HG03066 (cell line): ENCODE measurements around the gene SLC10A7.

ENCODE experiments used
- ATAC-seq: cut with Tn5 transposase; IDR thresholded peaks from one replicate; pipeline ENCODE4 v1.9.1; 2021; ENCODE audit warnings: low read depth; ENCODE audit not compliant: unreplicated experiment

Gene SLC10A7

DNA sequence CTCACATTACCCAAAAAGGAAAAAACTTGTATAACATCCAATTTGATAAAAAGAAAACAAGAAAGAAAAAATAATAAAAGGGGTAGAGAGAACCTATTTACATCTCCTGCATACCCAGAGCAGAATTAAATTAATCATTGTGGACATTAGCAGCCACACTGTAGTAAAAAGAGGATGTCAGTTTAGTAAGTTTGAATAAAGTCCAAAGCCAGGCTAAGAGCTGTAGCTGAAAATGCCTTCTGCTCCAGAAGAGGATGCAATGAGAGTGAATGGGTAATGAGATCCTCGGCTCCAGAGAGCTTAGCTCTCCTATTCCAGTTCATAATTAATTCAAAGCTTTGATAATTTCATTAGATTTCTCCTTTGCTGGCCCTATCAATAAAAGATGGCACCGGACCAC, 78.2 kb downstream of the SLC10A7 start:
- ATAC-seq = no peak

DNA sequence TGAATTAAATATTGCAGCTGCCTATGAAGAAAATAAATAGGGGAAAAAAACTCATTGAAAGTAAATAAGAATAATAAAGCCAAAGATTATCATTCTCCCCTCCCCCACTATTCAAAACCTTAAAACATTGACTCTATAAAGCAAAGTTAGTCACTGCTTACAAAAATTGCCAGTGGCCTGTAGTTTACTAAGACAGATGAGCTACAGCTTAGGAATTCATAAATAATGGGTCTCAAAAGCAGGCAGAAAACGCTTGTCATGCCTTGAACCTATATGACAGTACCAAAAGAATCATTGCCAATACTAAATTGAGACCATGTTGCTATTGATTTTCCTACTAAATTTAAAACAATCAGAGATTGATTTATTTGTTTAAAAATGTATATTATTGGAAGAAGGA, 78.9 kb downstream of the SLC10A7 start:
- no peak for ATAC-seq

DNA sequence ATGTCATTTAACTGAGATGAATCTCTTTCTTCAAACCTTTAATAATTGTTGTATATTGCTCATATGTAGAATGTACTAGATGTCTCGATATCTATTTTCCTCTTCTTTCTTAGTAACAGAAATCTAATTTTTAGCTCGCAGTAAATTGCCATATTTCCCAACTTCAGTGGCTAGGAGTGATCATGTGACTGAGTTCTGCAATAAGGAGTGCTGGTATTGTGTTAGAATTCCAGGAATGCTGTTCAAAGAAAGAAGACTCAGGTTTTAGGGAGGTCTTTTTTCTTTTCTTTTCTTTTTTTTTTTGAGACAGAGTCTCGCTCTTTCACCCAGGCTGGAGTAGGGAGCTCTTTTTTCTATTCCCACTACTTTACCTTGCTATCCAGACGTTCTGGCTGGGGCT, 81.7 kb downstream of the SLC10A7 start:
- no peak for ATAC-seq

DNA sequence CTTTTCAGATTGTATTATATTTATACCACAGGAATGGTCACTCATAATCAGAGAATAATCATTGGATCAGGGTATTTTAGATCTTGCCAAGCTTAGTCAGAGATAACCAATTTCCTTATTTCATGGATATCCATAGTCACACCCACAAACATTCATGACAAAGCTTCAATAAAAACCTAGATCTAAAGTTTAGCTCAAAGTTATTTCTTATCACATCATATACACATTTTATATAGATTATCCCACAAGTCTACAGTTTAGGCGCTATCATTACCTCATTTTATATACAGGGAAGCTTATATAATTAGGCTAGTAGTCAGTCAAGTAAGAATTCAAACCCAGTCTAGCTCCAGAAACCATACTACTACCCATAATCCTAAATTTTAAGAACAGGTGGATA, 82.3 kb downstream of the SLC10A7 start:
- ATAC-seq = no peak

- no peak for ATAC-seq
Observed at GRCh38 chr4:146437778-146438177, 84.0 kb downstream of the SLC10A7 start.

- ATAC-seq = no peak
Observed at GRCh38 chr4:146436423-146437162, 85.1 kb downstream of the SLC10A7 start.

- ATAC-seq = no peak
Observed at GRCh38 chr4:146435962-146436361, 85.8 kb downstream of the SLC10A7 start.

GRCh38 chr4:146432065-146432464, 89.7 kb downstream of the SLC10A7 start:
- no peak for ATAC-seq

DNA sequence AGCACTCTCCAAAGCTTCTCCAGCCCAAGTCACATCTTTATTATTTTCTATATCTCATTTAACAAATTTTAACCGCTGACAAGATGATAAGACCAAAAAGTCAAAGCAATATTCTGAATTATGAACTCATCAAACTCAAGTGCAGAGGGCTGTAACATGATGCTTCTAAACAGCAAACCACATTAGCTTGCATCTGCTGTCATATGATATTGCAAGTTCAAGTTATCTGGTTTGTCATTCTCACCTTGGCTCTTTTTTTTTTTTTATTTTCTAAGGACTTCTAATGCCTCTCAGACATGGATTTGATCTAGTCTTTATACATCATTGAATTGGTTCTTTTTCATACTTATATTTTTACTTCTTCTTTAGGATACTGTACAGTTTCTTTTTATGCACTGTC, 93.4 kb downstream of the SLC10A7 start:
- ATAC-seq = no peak

DNA sequence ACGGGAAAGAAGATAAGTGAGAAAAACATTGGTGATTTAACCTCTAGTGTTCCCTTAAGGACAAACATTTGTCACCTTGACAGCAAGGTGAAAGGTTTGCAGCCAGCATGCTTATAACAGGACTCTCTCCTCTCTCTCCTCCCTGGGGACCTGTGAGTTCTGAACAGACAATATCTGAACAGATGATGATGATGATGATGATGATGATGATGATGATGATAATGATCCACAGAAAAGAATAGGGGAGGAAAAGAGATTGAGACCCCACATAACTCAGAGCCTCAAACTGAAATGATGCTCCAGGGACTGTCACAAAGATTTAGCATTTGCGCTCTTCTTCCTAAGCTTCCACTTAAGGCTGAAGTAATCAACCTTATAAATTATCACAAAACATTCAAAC, 103.9 kb downstream of the SLC10A7 start:
- ATAC-seq = no peak

GRCh38 chr4:146415829-146416228, 105.9 kb downstream of the SLC10A7 start:
- no peak for ATAC-seq

GRCh38 chr4:146407669-146408084, 114.1 kb downstream of the SLC10A7 start:
- no peak for ATAC-seq

DNA sequence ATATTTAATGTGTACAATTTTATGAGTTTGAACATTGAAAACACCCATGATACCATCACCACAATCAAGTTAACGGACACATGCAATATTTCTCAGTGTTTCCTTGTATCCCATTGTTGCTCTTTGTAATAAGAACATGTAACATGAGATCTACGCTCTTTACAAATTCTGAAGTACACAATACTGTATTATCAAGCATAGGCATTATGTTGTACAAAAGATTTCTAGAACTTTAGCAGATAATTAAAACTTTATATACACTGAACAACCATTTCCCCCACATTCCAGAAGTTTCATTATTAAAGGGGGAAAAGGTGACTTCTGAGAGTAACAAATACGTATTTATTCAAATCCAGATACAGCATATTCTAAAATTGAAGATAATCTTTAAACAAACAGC, 114.5 kb downstream of the SLC10A7 start:
- ATAC-seq = no peak

DNA sequence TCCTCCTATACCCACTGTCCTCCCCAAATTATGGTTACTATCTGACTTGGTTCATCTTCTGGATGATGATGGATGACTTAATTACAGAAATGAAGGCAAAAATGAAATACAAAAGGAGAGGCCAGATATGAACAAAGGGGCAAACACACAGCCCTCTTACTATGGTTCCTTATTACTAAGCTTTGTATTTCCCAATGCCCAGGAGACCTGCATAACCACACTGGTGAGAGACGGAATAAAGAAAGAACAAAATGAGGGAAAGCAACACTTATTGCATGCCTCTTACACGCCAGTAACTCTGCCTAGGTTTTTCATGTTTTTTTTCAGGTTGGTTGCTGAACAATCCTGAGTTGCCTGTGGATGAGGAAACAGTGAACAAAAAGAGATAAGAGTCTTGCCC, 120.5 kb downstream of the SLC10A7 start:
- ATAC-seq = no peak

GRCh38 chr4:146398896-146399445, 122.8 kb downstream of the SLC10A7 start:
- ATAC-seq = no peak

- ATAC-seq = no peak
Observed at GRCh38 chr4:146398404-146398803, 123.3 kb downstream of the SLC10A7 start.

DNA sequence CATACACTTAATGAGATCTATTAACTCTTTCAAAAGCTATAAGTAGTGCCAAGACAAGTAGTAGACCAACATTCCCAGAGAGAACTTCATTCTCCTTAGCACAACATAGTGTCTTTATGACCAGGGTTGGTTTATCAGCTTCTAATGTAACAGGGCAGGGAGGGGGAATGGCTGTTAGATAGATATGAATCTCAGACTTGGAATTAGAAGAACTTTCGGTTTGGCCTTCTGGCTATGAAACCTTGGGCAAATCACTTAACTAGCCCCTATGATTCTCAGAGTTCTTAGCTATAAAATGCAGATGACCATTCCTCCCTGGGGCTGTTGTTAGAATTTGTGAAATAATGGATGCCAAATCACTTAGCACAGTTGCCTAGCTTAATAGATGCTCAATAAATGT, 132.2 kb downstream of the SLC10A7 start:
- ATAC-seq = no peak

DNA sequence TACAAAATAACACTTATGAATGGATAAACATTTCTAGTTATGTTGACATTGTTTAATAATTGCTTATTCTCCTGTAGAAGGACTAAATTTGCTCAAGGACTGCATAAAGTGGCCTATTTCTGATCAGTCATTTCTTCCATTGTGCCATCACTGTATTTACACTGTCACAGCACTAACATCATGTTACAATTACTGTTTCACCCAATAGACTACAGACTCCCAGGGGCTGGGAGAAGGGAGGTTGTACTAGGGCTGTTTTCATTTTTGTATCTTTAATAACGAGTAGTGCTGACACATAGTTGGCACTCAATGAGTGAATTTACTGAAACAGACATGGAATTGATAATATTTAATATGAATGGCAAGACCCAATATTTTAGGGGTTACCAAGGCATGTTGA, 139.5 kb downstream of the SLC10A7 start:
- ATAC-seq = no peak

DNA sequence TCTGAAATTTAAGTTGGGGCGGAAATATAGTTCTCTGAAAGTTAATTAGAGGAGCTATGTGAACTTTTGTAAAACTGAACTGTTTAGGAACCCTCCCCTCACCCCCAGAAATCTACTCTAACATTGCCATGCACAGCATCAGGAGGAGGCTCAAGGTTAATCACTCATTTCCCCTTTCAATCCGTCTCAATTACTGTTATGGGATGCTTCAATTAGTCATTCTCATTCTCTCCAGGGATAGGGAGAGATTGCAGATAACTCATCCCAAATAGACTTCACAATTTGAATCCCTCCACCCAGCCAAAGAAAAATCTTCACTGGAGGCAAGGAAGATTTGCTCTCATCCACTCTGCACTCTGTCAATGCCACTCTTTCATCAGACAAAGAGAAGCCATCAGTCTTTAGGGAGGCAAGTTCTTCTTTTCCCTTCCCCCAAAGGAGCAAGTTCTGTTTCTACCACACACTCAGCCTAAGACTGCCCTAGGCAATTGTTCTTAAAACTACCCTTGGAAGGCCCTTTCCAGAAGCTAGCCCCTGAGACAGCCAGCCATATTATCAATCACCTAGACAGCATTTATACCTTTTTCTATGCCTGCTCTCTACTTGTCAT, 140.4 kb downstream of the SLC10A7 start:
- ATAC-seq = no peak

DNA sequence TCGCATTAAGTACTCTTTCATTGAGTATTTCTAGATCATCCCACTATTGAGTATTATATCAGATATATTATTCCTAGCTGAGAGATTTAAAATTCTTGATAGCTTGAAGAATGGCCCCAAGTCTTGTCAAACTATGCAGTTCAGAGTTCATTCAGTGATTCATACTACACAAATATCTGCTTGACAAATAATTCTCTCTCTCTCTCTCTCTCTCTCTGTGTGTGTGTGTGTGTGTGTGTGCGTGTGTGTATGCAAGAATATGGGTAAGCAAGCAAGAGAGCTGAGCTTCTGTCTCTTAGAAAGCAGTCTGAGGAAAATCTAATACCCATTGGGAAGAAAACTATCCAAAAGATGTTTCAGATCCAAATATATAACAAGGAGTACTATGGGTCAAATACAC, 142.0 kb downstream of the SLC10A7 start:
- no peak for ATAC-seq

DNA sequence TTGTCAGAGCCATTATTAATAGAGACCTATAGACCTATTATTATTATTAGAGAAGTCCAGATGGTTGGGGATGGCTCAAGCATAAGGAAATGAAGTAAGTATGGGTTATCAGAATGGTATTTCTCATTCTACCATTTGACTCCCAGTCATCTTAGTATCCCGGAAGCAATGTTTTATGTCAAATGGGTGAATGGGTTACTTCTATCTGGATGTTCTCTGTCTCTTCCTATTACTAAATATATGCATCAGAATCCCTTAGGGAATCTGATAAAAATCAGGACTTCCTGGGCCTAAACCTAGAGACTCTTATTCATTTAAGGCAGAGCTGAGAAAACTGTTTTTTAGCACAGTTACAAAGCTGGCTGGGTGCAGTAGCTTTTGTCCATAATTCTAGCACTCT, 149.9 kb downstream of the SLC10A7 start:
- no peak for ATAC-seq

DNA sequence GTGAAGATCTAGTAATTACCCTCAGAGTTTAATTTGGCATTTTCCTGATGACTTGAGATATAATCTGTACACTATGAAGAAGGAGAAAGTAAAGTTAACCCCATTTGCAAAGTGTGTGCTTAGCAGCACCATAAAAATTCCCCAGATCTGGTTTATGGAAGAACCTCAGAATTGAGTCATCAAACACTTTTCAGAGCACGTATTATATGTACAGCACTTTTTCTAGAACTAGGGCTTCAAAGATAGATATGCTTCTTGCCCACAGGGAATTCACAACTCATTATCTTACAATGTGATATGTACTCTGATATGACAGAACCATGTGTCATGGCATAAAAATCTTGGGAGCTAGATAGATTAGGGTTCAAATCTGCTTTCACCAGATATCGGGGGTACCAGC, 150.9 kb downstream of the SLC10A7 start:
- no peak for ATAC-seq
